Caco-2 (cell line): ENCODE data around the gene BTBD7. TPM values are rescaled to one million over a fixed set of nuclear protein-coding genes. Genes with fewer than 3 reads are reported as not detected.

Experiments used
- BruUV-seq: library from RNA; stranded (reverse); fragments of 400-500 nt; replicated peaks from 2 replicates; lab custom pipeline; 2021; lab: Mats Ljungman, UMichigan
- CTCF ChIA-PET: fragments of 300-600 bp; sonication (Branson Sonifier 250); formaldehyde crosslinking; loops from one replicate; lab custom pipeline; 2022; ENCODE audit warnings: antibody characterized with exemption; lab: Charles Lee
- POLR2A ChIA-PET: fragments of 300-600 bp; sonication (Branson Sonifier 250); formaldehyde crosslinking; loops from one replicate; lab custom pipeline; 2022; ENCODE audit warnings: antibody characterized with exemption; lab: Charles Lee
- DNase-seq, 2 experiments: peaks; one replicate each; pipeline versions ENCODE4 v3.0.0 to v3.0.0-alpha.2; 2020 to 2022
- H3K27me3 ChIP-seq: replicated peaks from 2 replicates; pipeline ENCODE4 v1.6.0; 2011; ENCODE audit warnings: low read length; ENCODE audit not compliant: control insufficient read depth, insufficient read depth
- H3K36me3 ChIP-seq: 2 replicates; pipeline ENCODE4 v1.5.1; 2011; ENCODE audit warnings: low read length; ENCODE audit not compliant: control insufficient read depth, insufficient read depth
- H3K4me1 ChIP-seq: fragments of 250-450 bp; sonication (Bioruptor Pico); 2 replicates; pipeline ENCODE4 v1.5.1; 2020; ENCODE audit warnings: mild to moderate bottlenecking
- H3K4me3 ChIP-seq: 2 replicates; pipeline ENCODE4 v1.5.1; 2011; ENCODE audit warnings: low read depth, mild to moderate bottlenecking, control low read depth, low read length
- H3K9me3 ChIP-seq: fragments of 250-450 bp; sonication (Bioruptor Pico); 2 replicates; pipeline ENCODE4 v1.5.1; 2020; ENCODE audit warnings: mild to moderate bottlenecking, moderate library complexity
- H3K27ac Mint-ChIP-seq: one replicate; pipeline ENCODE4 v1.8.0; 2022; ENCODE audit warnings: mixed read lengths; ENCODE audit not compliant: unreplicated experiment
- H3K27me3 Mint-ChIP-seq: one replicate; pipeline ENCODE4 v1.8.0; 2022; ENCODE audit warnings: mixed read lengths; ENCODE audit not compliant: insufficient read depth, unreplicated experiment
- H3K36me3 Mint-ChIP-seq: one replicate; pipeline ENCODE4 v1.8.0; 2022; ENCODE audit warnings: mild to moderate bottlenecking, mixed read lengths; ENCODE audit not compliant: insufficient read depth, unreplicated experiment
- H3K4me1 Mint-ChIP-seq: one replicate; pipeline ENCODE4 v1.8.0; 2022; ENCODE audit warnings: low read depth, mixed read lengths; ENCODE audit not compliant: unreplicated experiment
- H3K4me3 Mint-ChIP-seq: one replicate; pipeline ENCODE4 v1.8.0; 2022; ENCODE audit warnings: mild to moderate bottlenecking, moderate library complexity, mixed read lengths; ENCODE audit not compliant: unreplicated experiment
- H3K9me3 Mint-ChIP-seq: one replicate; pipeline ENCODE4 v1.8.0; 2022; ENCODE audit warnings: mixed read lengths; ENCODE audit not compliant: unreplicated experiment
- CTCF ChIP-seq, 2 experiments: fragments of 200-600 bp in 1 of 2; IDR thresholded peaks; 1 replicate in 1 of 2; 2 replicates in 1 of 2; pipeline versions ENCODE4 v1.5.1 to v1.8.0; 2011 to 2022; ENCODE audit warnings: antibody characterized with exemption in 1 of 2, control low read depth in 1 of 2, inconsistent platforms in 1 of 2, low read depth in 1 of 2, low read length in 1 of 2, mild to moderate bottlenecking in 1 of 2, moderate library complexity in 1 of 2; ENCODE audit not compliant: insufficient read depth in 1 of 2, severe bottlenecking in 1 of 2, unreplicated experiment in 1 of 2
- intact Hi-C: fragments of 100-400 bp; cut with micrococcal nuclease; formaldehyde crosslinking; loops from one replicate; pipeline ENCODE4 v1.10.0; 2022; ENCODE audit not compliant: unreplicated experiment
- total RNA-seq: library from RNA; stranded (reverse); gene quantifications from 2 replicates; pipeline ENCODE4 v1.2.3, GENCODE V29; 2022

The BTBD7 gene
- total RNA-seq, 1 experiment from 2014 or later = 32.2 TPM

GRCh38 chr14:93317210-93317874 lies 15.5 kb downstream of the BTBD7 start:
- Histone ChIP-seq H3K4me1 (no peaks in the 10 kb centered on the region; the same call in none of the 2 replicates), H3K9me3 (no peaks in the 10 kb centered on the region), H3K4me3 (no peak overlapping the region), H3K27me3 (no peaks in the 10 kb centered on the region), H3K36me3 (no peaks in the 10 kb centered on the region)
- DNase-seq = no peak
- intact Hi-C loops = loop anchor here (2.0 kb wide), 1 partner anchor 31 kb away; no protein-coding TSS in a partner anchor
- no peak overlapping the region for H3K27ac Mint-ChIP-seq
- no peaks in the 10 kb centered on the region for H3K27me3 Mint-ChIP-seq
- no TSS peak for BruUV-seq
- ChIA-PET CTCF (no interaction called here), POLR2A (interaction anchor here (0.5 kb wide), 1 partner anchor 764 kb away, joined by 4 read pairs; the partner anchor contains the start of genes DDX24 and IFI27L1)
- no peak overlapping the region for H3K4me3 Mint-ChIP-seq
- no peak for TF ChIP-seq CTCF (IDR thresholded peaks at IDR 0.05; ENCODE audit: insufficient read depth in 1 of 2, low read depth in 1 of 2, low read length in 1 of 2, severe bottlenecking in 1 of 2, unreplicated experiment in 1 of 2)
- H3K9me3 Mint-ChIP-seq = no peaks in the 10 kb centered on the region
- peaks cover 10% of the 10 kb centered on the region for H3K4me1 Mint-ChIP-seq
- peaks cover 6% of the 10 kb centered on the region for H3K36me3 Mint-ChIP-seq

- Histone ChIP-seq H3K27me3 (no peaks in the 10 kb centered on the region), H3K4me3 (no peak overlapping the region), H3K9me3 (no peaks in the 10 kb centered on the region), H3K36me3 (no peaks in the 10 kb centered on the region), H3K4me1 (no peaks in the 10 kb centered on the region; the same call in none of the 2 replicates)
- no peak for TF ChIP-seq CTCF (IDR thresholded peaks at IDR 0.05; ENCODE audit: insufficient read depth in 1 of 2, low read depth in 1 of 2, low read length in 1 of 2, severe bottlenecking in 1 of 2, unreplicated experiment in 1 of 2)
- Mint-ChIP-seq H3K9me3 (no peaks in the 10 kb centered on the region), H3K36me3 (peaks cover 6% of the 10 kb centered on the region), H3K4me3 (no peak overlapping the region), H3K4me1 (peaks cover 15% of the 10 kb centered on the region), H3K27ac (no peak overlapping the region), H3K27me3 (no peaks in the 10 kb centered on the region)
- intact Hi-C loops = loop anchor here (2.0 kb wide), 1 partner anchor 32 kb away; no protein-coding TSS in a partner anchor
- DNase-seq = no peak
- ChIA-PET CTCF (no interaction called here), POLR2A (no interaction called here)
- no TSS peak for BruUV-seq
Measured at GRCh38 chr14:93316716-93317115, 16.1 kb downstream of the BTBD7 start.

- no peaks in the 10 kb centered on the region for H3K27me3 Mint-ChIP-seq
- no peak overlapping the region for H3K4me3 ChIP-seq
- H3K36me3 Mint-ChIP-seq = peaks cover 6% of the 10 kb centered on the region
- BruUV-seq = no TSS peak
- H3K27ac Mint-ChIP-seq = no peak overlapping the region
- intact Hi-C loops = no loop called here
- CTCF ChIA-PET = no interaction called here
- no peak overlapping the region for H3K4me3 Mint-ChIP-seq
- POLR2A ChIA-PET = no interaction called here
- no peaks in the 10 kb centered on the region for H3K9me3 ChIP-seq
- no peaks in the 10 kb centered on the region for H3K9me3 Mint-ChIP-seq
- no peaks in the 10 kb centered on the region for H3K36me3 ChIP-seq
- no peak for DNase-seq
- peaks cover 4% of the 10 kb centered on the region for H3K4me1 ChIP-seq
- no peaks in the 10 kb centered on the region for H3K27me3 ChIP-seq
- peaks cover 18% of the 10 kb centered on the region for H3K4me1 Mint-ChIP-seq
- TF ChIP-seq CTCF (IDR thresholded peaks at IDR 0.05; ENCODE audit: insufficient read depth in 1 of 2, low read depth in 1 of 2, low read length in 1 of 2, severe bottlenecking in 1 of 2, unreplicated experiment in 1 of 2) = no peak
Measured at GRCh38 chr14:93315575-93315974, 17.3 kb downstream of the BTBD7 start.
